Measurements from ENCODE around the gene LUZP2.
"Not testable (repeated sequence)": the region's sequence is repeated elsewhere in the genome, so short reads cannot be mapped to it uniquely, and the experiment has no call there.

LUZP2 gene

GRCh38 chr11:24932110-24933000, 435.5 kb downstream of the LUZP2 start:
- DNase-seq, result no peak

- DNase-seq, result no peak
These were observed 438.0 kb downstream of the LUZP2 start for GRCh38 chr11:24934733-24935439.

GRCh38 chr11:24944891-24945290, 448.0 kb downstream of the LUZP2 start:
- no peak for DNase-seq

- DNase-seq, result no peak
These were observed 452.6 kb downstream of the LUZP2 start for GRCh38 chr11:24949406-24949805.

GRCh38 chr11:24963852-24964251, 467.0 kb downstream of the LUZP2 start:
- DNase-seq, result no peak

GRCh38 chr11:24965748-24966147, 468.9 kb downstream of the LUZP2 start:
- DNase-seq, result no peak

- not testable (repeated sequence) for DNase-seq
These were observed 497.1 kb downstream of the LUZP2 start for GRCh38 chr11:24993903-24994302.

- not testable (repeated sequence) for DNase-seq
These were observed 503.1 kb downstream of the LUZP2 start for GRCh38 chr11:24999929-25000328.

- DNase-seq, result no peak
These were observed 540.6 kb downstream of the LUZP2 start for GRCh38 chr11:25037431-25037830.

GRCh38 chr11:25038131-25038530, 541.3 kb downstream of the LUZP2 start:
- DNase-seq, result no peak

GRCh38 chr11:25039165-25039564, 542.3 kb downstream of the LUZP2 start:
- DNase-seq, result no peak

- no peak for DNase-seq
These were observed 551.8 kb downstream of the LUZP2 start for GRCh38 chr11:25048632-25049031.

GRCh38 chr11:25052844-25053243, 556.0 kb downstream of the LUZP2 start:
- no peak for DNase-seq

GRCh38 chr11:25057861-25058260, 561.0 kb downstream of the LUZP2 start:
- DNase-seq, result no peak

GRCh38 chr11:25065746-25066145, 568.9 kb downstream of the LUZP2 start:
- no peak for DNase-seq

- no peak for DNase-seq
These were observed 569.9 kb downstream of the LUZP2 start for GRCh38 chr11:25066706-25067105.

- no peak for DNase-seq
These were observed 571.6 kb downstream of the LUZP2 start for GRCh38 chr11:25068451-25068850.

- DNase-seq, result no peak
These were observed 597.4 kb downstream of the LUZP2 start for GRCh38 chr11:25094085-25094802.

GRCh38 chr11:25119416-25119815, 622.6 kb downstream of the LUZP2 start:
- DNase-seq, result no peak

Data from activated CD4-positive, alpha-beta T cell treated with anti-CD3 and anti-CD28 coated beads for 48 hours (primary cell).